ENCODE data around the gene ACSS3. TPM values are rescaled to one million over a fixed set of nuclear protein-coding genes. Genes with fewer than 3 reads are reported as not detected.

ACSS3 gene
- total RNA-seq, 1 donor from 2014 or later: 3.6 TPM

DNA sequence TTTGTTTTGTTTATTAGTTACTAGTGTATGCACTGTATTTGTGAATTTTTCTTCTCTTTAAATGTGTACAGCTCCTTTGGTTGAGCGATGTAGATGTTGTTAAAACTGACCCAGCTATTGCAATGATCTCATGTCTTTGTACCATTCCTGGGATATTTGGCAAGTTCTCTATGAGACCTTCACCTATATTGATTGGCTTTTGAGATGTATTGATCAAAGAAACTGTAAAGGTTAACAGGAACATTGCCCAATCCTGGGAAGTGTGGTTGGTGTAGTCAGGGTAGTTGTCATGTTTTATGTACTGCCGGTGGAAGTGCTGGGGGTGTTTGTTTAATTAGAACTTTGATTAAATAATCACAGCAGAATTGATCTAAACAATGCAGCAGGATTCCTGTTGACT is 43.1 kb downstream of the ACSS3 start:
- Mint-ChIP-seq H3K27me3 (ENCODE audit: unreplicated experiment) (no peaks in the 10 kb centered on the region), H3K4me1 (ENCODE audit: low read depth, unreplicated experiment) (peaks cover 2% of the 10 kb centered on the region), H3K9me3 (ENCODE audit: unreplicated experiment) (peaks cover 5% of the 10 kb centered on the region), H3K27ac (ENCODE audit: unreplicated experiment) (no peak overlapping the region), H3K4me3 (ENCODE audit: unreplicated experiment) (no peak overlapping the region), H3K36me3 (ENCODE audit: unreplicated experiment) (peaks cover 8% of the 10 kb centered on the region)
- no peak for DNase-seq
- TF ChIP-seq, protein P1, sequence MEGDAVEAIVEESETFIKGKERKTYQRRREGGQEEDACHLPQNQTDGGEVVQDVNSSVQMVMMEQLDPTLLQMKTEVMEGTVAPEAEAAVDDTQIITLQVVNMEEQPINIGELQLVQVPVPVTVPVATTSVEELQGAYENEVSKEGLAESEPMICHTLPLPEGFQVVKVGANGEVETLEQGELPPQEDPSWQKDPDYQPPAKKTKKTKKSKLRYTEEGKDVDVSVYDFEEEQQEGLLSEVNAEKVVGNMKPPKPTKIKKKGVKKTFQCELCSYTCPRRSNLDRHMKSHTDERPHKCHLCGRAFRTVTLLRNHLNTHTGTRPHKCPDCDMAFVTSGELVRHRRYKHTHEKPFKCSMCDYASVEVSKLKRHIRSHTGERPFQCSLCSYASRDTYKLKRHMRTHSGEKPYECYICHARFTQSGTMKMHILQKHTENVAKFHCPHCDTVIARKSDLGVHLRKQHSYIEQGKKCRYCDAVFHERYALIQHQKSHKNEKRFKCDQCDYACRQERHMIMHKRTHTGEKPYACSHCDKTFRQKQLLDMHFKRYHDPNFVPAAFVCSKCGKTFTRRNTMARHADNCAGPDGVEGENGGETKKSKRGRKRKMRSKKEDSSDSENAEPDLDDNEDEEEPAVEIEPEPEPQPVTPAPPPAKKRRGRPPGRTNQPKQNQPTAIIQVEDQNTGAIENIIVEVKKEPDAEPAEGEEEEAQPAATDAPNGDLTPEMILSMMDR (IDR thresholded peaks at IDR 0.05; ENCODE audit: partially characterized antibody, unreplicated experiment): no peak

DNA sequence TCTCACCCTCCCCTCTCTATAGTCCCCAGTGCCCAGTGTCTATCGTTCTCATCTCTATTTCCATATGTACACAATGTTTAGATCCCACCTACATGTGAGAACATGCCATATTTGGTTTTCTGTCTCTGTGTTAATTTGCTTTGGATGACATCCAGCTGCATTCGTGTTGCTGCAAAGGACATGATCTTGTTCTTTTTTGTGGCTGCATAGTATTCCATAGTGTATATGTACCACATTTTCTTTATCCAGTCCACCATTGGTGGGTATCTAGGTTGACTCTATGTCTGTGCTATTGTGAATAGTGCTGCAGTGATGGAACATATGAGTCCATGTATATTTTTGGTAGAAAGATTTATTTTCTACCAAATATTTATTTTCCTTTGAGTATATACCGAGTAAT is 45.7 kb downstream of the ACSS3 start:
- no peak for DNase-seq
- peaks cover 7% of the 10 kb centered on the region for H3K36me3 Mint-ChIP-seq (ENCODE audit: unreplicated experiment)
- H3K27ac Mint-ChIP-seq (ENCODE audit: unreplicated experiment): no peak overlapping the region
- peaks cover 5% of the 10 kb centered on the region for H3K9me3 Mint-ChIP-seq (ENCODE audit: unreplicated experiment)
- no peak overlapping the region for H3K4me3 Mint-ChIP-seq (ENCODE audit: unreplicated experiment)
- TF ChIP-seq, protein P1 (IDR thresholded peaks at IDR 0.05; ENCODE audit: partially characterized antibody, unreplicated experiment): no peak
- H3K4me1 Mint-ChIP-seq (ENCODE audit: low read depth, unreplicated experiment): peaks cover 5% of the 10 kb centered on the region
- H3K27me3 Mint-ChIP-seq (ENCODE audit: unreplicated experiment): no peaks in the 10 kb centered on the region

DNA sequence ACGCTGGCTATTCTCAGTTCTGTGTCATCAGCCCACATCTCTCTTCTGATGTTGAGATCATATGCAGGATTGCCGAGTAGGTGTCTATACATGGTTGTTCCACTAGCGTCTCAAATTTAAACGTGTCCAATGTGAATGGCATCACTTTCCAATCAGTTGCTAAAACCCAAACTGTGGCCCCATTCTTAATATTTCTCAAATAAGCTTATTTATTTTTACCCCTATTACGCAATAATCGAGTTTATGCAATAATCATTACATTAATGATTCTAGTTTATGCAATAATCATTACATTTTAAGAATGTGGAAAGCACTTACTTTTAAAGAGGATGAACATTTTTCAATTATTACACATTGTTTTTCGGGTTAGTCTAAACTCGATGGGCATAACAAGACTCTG is 47.8 kb downstream of the ACSS3 start:
- H3K4me3 Mint-ChIP-seq (ENCODE audit: unreplicated experiment): no peak overlapping the region
- H3K9me3 Mint-ChIP-seq (ENCODE audit: unreplicated experiment): no peaks in the 10 kb centered on the region
- no peaks in the 10 kb centered on the region for H3K27me3 Mint-ChIP-seq (ENCODE audit: unreplicated experiment)
- peaks cover 5% of the 10 kb centered on the region for H3K4me1 Mint-ChIP-seq (ENCODE audit: low read depth, unreplicated experiment)
- H3K36me3 Mint-ChIP-seq (ENCODE audit: unreplicated experiment): no peaks in the 10 kb centered on the region
- TF ChIP-seq, protein P1 (IDR thresholded peaks at IDR 0.05; ENCODE audit: partially characterized antibody, unreplicated experiment): no peak
- no peak overlapping the region for H3K27ac Mint-ChIP-seq (ENCODE audit: unreplicated experiment)
- DNase-seq: no peak

DNA sequence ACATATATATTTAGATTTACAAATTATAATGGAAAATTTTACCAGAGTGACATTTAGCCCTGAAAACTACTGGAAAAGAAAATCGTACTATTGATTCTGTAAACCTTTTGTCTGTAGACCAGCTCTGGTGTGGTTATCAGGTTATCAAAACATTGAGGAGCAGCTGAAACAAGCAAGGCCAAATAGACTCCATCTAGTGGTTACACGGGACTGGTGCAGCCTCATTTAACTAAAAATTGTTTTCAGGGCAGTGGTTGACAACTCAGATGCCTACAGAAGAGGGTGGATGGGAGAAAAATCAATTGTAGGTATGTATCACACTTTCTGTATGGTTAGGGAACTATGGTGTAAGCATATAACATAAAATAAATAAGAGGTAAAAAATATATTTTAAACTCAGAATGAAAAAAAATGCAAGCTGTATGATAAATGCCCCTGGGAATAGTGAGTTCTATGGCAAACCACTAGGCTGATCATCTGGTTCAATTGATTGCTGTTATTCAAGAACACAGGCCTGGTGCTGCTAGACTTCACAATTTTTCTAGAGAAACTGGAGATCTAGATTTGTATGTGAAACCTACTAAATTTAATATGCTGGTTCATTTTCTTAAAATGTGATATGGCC is 51.2 kb downstream of the ACSS3 start:
- peak; percentile 37 for DNase-seq

DNA sequence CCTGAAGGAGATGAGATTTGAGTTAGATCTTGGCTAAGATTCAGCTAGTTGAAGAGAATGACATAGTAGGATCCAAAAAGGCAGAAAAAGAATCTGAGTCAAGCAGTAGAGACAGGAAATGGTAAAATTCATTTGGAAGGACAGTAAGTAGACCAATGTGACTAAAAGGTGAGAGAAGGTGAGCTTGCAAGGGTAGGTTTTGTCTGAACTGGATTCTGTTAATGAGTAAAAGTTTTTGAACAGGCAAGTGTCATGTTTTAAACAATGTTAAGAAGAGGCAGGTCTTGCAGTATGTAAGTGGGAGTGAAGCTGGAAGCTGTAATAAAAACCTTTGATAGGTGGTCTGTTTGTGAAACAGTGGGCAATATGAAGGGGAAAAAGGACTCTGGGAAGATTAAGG is 58.6 kb downstream of the ACSS3 start:
- TF ChIP-seq, protein P1 (IDR thresholded peaks at IDR 0.05; ENCODE audit: partially characterized antibody, unreplicated experiment): no peak
- Mint-ChIP-seq H3K27ac (ENCODE audit: unreplicated experiment) (no peak overlapping the region), H3K4me1 (ENCODE audit: low read depth, unreplicated experiment) (no peaks in the 10 kb centered on the region), H3K9me3 (ENCODE audit: unreplicated experiment) (no peaks in the 10 kb centered on the region), H3K36me3 (ENCODE audit: unreplicated experiment) (no peaks in the 10 kb centered on the region), H3K4me3 (ENCODE audit: unreplicated experiment) (no peak overlapping the region), H3K27me3 (ENCODE audit: unreplicated experiment) (no peaks in the 10 kb centered on the region)
- no peak for DNase-seq

More for the DNA sequence above, 51.2 kb downstream of the ACSS3 start:
- TF ChIP-seq, protein P1 (IDR thresholded peaks at IDR 0.05; ENCODE audit: partially characterized antibody, unreplicated experiment): peak; percentile 88
- peaks cover 2% of the 10 kb centered on the region for H3K27me3 Mint-ChIP-seq (ENCODE audit: unreplicated experiment)
- H3K9me3 Mint-ChIP-seq (ENCODE audit: unreplicated experiment): no peaks in the 10 kb centered on the region
- no peak overlapping the region for H3K4me3 Mint-ChIP-seq (ENCODE audit: unreplicated experiment)
- peak overlapping the region; percentile 43 for H3K27ac Mint-ChIP-seq (ENCODE audit: unreplicated experiment)
- no peaks in the 10 kb centered on the region for H3K36me3 Mint-ChIP-seq (ENCODE audit: unreplicated experiment)
- peaks cover 5% of the 10 kb centered on the region for H3K4me1 Mint-ChIP-seq (ENCODE audit: low read depth, unreplicated experiment)
